ENCODE data around the gene TADA2B.
"Not testable (repeated sequence)": the region's sequence is repeated elsewhere in the genome, so short reads cannot be mapped to it uniquely, and the experiment has no call there.

TADA2B gene

DNA sequence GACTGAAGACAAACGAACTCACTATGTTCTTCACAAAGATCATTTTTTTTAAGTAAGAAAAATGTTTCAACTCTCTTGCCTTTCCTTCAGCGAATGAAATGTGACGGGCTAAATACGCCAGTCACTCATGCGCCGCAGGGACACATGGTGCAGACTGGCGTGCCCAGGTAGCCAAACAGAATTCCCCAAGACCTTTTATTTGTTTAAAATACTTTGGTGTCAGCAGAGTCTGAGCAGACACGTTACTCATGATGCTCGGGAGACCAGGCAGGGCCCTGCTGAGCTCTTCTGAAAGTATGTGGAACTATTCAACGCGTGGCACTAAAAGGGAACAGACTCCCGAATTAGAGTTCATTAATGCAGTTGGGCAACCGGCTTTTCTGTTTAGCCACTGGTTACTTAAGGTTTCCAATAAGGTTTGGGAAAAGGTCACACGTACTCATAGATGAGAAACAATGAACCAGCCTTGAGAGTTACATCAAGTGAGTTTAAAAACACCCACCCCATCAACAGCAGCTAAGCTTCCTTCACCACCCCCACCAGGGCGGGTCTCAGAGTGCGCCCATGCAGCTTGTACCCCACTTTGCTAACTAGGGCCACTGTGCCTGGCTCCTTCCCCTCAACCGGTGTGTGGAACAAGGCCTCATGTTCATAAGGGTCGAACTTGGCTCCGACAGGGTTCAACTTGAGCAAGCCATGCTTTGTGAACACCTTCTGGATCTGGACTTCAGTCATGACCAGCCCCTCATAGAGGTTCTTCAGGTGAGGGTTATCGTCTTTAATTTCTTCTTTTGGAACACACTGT, 17.4 kb downstream of the TADA2B start:
- no peak for DNase-seq

DNA sequence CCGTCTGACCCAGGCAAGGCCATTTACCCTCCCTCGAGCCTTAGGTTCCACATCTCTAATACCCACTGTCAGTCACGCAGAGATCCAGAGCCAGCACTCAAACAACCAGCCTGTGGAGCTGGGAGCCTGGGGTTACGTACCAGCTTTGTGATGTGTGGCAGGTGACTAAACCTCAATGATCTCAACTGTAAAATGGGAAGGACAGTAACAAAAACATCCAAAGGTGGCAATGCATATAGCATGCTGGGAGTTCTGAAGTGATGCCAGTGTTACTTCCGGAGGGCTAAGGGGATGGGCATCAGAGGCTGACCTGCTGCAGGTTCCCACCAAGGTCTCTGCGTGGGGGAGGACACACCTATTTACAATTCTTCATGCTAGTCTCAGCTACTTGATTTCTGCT, 18.6 kb downstream of the TADA2B start:
- no peak for DNase-seq

DNA sequence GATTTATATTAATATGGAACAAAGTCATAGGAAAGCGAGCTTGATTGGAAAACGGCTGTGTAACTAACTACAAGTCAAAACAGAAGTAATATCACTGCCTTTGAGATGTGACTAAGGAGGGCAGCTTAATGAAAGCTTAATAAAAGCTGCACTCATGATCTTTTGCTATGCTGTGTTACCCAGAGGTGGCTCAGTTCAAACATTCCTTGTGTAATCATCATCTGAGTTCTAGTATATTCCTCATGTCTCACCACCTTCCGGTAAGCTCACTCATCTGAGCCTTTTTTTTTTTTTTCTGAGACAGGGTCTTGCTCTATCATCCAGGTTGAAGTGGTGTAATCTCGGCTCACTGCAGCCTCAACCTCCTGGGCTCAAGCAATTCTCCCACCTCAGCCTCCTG, 19.6 kb downstream of the TADA2B start:
- DNase-seq = no peak

DNA sequence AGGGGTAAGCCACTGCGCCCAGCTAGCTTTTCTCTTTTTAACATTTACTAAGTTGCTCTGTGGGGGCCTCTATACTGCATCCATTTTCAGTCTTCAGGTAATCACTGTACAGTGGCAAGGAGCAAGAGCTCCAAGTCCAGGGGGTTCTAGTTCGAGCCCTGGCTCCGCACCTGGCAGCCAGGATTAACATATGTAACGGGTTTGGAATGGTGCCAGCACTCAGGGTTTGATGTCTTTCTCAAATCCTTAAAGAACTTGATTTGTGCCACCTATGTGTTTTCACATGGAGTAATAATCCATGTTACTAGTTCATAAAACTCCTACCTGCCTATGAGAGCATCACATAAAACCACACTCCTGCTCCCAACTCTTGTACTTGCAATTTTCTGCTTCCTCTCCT, 20.2 kb downstream of the TADA2B start:
- no peak for DNase-seq

DNA sequence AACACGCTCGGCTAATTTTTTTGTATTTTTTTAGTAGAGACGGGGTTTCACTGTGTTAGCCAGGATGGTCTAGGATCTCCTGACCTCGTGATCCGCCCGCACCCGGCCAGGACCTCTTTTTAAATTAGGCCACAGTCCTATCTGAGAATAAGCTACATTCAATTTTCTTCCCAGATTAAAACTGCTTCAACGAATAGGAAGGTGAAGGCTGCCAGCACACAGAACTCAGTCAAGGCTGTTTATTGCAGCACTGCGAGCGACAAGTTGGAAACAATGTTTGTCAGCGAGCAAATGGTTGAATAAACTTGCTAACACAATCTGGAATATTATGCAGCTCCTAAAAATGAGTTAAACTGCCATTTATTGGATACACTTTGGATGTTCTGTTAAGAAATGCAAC, 22.8 kb downstream of the TADA2B start:
- DNase-seq = no peak

- DNase-seq = no peak
Observed at GRCh38 chr4:7066493-7066892, 23.3 kb downstream of the TADA2B start.

- no peak for DNase-seq
Observed at GRCh38 chr4:7067126-7067451, 23.9 kb downstream of the TADA2B start.

DNA sequence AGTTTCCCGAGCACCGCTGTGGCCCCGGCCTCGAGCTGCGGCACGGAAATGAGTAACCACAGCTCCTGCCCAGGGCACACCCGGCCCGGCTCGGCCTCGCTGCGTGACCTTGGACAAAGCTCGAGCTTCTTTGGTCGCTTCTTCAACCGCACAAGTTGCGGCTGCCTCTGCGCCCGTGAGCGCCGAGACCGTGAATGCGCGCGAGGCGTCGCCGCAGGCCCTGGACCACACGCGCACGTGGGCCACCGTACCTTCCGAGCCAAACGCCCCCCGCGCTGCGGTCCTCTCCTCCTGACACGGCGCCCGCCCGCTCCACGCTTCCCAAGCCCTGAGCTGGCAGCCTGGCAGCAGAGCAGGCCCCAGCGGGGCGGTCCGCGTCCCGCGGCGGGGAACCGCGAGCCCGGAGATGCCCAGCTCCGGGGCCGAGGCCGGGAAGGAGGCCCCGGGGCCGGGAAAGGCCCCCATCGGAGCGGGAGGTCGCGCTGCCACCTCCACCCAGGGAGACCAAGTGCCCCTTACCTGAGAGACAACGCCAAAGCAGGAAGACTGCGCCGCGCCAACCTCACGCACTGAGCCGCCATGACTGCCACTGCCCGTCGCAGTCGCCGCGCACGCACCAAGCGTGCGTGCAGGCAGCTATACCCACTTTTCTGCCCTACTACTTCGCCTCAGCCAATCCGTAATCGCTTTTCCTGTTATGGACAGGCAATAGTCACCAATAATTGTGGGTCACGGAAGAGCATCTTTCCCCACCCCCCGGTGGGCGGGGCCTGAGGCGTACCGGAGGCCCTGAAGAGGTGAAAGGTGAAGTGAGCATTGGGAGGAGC, 24.5 kb downstream of the TADA2B start, which contains the start of gene GRPEL1:
Gene GRPEL1 (minus strand): TSS at position 613 of the 827 bp plus-strand sequence. CDS start 32 bp downstream, at position 581.
- DNase-seq = peak; percentile 100

GRCh38 chr4:7068279-7068842, 25.2 kb downstream of the TADA2B start:
- DNase-seq = no peak

DNA sequence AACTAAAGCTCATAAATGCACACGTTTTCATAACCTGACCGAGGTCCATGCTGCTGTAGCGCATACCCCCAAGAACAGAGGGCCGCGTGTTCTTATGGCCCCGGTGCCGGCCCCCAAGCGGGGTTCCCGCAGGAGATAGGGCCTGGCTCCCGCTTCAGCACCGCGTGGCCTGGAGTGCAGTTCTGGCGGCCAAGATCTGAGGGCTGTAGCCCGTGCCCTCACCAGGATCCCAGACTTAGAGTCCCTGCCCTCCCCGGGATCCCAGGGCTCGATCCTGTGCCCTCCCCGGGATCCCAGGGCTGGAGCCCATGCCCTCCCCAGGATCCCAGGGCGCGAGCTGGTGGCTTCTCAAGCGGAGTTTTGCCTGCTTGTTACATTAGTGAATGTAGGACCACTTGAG, 25.7 kb downstream of the TADA2B start:
- no peak for DNase-seq

DNA sequence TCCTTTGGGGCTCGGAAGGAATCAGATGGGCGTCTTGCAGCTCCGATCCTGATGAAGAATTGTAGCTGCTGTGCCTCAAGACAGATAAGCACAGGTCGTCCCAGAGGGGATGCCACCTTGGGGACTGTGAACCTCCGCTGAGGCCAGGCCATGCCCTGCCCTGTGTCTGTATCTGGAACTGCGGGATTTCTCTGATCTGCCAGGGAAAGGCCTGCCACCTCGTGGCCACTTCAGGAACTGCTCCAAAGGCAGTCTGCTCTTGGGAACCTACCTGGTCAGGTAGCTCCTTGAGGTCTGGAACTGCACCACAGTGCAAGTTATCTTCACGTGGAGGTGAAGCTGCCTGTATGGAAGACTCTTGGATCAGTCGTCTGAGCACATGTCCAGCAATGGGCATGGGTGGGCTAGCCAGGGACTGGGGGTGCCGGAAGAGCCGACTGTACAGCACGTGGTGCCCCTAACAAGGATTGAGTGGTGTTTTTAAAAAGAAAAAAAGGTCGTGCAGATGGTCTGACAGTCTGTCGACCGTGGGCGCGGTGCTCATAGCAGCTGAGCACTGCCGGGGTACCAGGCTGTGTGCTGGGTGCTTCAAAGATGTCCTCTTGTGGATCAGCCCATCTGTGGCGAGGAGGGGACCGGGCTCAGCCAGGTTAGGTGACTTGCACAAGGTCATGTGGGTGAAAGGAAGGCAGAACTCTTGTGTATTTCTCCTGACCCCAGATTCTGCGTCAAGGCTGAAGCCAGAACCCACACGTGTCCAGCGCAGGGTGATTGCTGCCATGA, 27.7 kb downstream of the TADA2B start:
- peak; percentile 80 to 84 for DNase-seq

GRCh38 chr4:7073059-7073458, 29.9 kb downstream of the TADA2B start:
- no peak for DNase-seq

- DNase-seq = peak; percentile 55 to 61
Observed at GRCh38 chr4:7073526-7074390, 30.6 kb downstream of the TADA2B start.

DNA sequence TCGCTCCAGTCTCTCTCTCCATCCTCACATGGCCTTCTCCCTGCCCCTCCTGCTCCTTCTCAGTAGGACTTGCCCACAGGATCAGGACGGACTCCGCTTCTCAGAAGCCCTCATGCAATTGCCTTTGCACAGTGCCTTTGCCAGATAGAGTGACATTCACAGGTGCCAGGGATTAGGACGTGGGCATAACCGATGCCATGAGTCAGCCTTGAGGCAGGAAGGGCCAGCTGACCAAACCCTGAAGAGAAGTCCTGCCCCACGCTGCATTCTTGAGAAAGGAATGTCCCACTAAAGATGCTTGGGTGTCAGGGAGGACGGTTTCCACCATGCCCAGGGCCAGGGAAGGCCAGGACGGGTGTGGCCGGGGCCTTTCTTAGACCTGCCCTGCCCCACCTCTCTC, 31.3 kb downstream of the TADA2B start:
- DNase-seq = no peak

DNA sequence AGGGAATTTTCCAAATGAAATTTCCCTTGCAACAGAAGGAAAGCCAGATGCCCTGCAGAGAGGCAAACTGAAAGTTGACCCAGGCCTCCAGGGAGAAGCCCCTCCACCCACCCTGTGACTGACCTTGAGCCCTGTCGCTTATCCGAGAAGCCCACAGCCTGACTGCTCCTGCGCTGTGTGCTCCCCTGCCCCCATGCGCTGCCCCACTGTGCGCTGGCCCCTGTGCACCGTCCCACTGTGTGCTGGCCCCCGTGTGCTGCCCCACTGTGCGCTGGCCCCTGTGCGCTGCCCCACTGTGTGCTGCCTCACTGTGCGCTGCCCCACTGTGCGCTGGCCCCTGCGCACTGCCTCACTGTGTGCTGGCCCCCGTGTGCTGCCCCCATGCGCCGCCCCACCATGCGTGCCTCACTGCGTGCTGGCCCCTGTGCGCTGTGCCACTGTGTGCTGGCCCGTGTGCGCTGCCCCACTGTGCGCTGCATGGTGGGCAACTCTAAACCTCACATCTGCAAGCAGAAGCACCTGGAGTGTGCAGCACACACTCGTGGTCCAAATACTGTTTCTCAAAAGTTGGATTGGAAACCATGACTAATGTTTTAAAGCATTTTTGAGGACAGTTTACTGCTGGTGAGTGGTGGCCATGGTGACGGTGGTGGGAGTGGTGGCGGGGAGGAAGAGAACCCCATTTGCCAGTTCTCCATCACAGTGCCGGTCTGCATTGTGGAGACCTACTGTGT, 33.0 kb downstream of the TADA2B start:
- DNase-seq = no peak

- no peak for DNase-seq
Observed at GRCh38 chr4:7076696-7077082, 33.5 kb downstream of the TADA2B start.

DNA sequence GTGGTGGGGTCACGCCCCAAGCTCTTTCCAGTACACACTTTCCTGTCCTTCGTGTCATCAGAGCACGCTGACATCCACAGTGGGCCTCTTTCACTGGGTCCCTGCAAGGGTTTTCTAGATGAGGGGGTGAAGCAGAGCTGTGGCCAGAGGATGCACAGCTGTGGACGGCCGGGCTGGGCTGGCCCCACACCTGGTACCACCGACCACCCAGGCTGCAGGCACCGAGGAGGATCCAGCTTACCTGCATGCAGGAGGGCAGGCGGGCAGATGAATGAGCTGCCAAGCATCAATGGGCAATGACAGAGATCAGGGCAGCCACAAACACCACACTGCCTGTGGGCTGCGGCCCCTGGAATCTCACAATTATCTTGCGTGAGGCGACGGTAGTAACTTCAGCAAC, 34.2 kb downstream of the TADA2B start:
- DNase-seq = no peak

GRCh38 chr4:7078025-7078424, 34.9 kb downstream of the TADA2B start:
- no peak for DNase-seq

- not testable (repeated sequence) for DNase-seq
Observed at GRCh38 chr4:7079483-7079882, 36.3 kb downstream of the TADA2B start.

- not testable (repeated sequence) for DNase-seq
Observed at GRCh38 chr4:7079909-7080308, 36.7 kb downstream of the TADA2B start.
